HEK293 (cell line): Measurements from ENCODE around the gene GOLGA8B.
"Not testable (repeated sequence)": the region's sequence is repeated elsewhere in the genome, so short reads cannot be mapped to it uniquely, and the experiment has no call there.

ENCODE experiments used
- CTCF ChIP-seq: fragments of 450-650 bp; formaldehyde crosslinking; IDR thresholded peaks from 2 replicates; pipeline ENCODE4 v1.5.1; 2016; ENCODE audit warnings: missing biosample characterization, missing genetic modification characterization
- RBAK ChIP-seq: fragments of 450-650 bp; formaldehyde crosslinking; IDR thresholded peaks from 2 replicates; pipeline ENCODE4 v1.5.1; 2016; ENCODE audit warnings: missing biosample characterization, missing genetic modification characterization

GRCh38 chr15:34581687-34582460, 1.6 kb downstream of the GOLGA8B start:
- not testable (repeated sequence) for TF ChIP-seq RBAK; CTCF (tag by site-specific recombination)
